ENCODE data around the gene SV2B.
A peak's percentile ranks its signal among the peaks of the same experiment; 100 is the strongest.

Gene SV2B

DNA sequence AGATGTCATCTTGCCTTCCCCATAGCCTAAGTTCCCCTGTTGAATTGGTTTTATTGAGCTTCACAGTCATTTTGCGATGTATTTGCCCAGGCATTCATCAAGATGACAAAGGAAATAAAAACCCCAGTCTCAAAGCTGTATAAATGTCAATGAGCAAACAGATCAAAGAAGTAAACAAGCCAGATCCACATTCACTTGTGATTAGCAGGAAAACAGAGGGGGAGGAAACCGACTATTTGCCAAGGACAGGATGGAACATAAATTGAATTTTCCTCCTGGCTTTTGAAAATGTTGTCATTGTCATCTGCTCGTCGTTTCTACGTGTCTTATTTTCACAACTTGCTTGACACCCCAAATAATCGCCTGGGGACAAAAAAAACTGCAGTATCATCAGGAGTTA lies 83.5 kb downstream of the SV2B start:
- FAIRE-seq = no peak
- DNase-seq (ENCODE audit: insufficient read length, low spot score) = no peak

- DNase-seq (ENCODE audit: insufficient read length, low spot score) = no peak
- no peak for FAIRE-seq
Measured at GRCh38 chr15:91184441-91184840, 84.4 kb downstream of the SV2B start.

DNA sequence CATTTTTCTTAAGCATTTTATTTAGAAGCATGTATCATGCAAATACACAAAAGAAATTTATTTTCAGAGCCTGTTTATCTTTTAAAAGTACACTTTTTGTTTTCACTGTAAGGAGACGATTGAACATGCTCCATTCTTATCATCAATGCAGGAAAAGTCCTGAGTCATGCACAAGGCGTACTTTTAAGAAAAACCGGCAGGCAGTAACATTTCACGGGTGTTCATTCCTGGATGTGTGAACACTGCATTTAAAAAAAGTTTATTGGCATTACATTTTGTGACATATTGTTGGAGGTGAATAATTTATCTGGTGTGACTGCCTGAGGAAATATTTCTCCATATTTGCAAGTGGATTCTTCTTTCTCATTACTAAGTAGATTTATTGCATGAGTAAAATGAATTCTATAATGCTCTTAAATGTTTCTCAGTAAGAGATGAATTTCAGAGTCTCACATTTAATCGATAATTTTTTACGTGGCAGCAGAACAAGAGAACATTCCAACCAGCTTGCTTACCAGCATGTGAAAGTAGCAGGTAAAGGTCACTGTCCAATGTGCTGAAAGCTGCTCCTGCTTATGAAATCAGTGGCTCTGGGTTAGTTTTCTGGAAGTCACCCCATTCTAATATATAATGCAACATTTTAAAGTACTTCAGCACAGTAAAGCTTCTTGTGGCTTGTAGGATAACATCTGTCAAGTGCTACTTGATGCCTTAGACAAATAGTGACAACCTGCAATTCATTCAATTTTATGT lies 87.0 kb downstream of the SV2B start:
- FAIRE-seq (no peak), DNase-seq (ENCODE audit: insufficient read length, low spot score) (peak; percentile 9)

DNA sequence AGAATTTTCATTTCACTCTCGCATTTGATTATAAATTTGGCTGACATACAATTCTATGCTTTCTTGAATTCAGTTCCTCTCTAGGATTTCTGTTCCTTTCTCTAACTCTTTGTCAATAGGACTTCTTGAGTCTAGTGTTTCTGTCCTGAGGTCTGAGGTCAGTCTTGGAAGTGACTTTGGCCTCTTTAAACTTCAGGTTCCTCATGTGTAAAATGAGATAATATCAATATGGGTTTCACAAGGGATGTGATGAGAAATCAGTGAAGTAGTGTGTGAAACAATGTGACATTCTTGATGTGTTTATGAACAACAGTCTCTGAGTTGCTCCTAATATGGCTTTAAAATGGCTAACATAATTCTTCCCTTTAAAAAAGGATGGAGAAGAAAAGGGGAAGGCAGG lies 92.2 kb downstream of the SV2B start:
- no peak for DNase-seq (ENCODE audit: insufficient read length, low spot score)
- no peak for FAIRE-seq

DNA sequence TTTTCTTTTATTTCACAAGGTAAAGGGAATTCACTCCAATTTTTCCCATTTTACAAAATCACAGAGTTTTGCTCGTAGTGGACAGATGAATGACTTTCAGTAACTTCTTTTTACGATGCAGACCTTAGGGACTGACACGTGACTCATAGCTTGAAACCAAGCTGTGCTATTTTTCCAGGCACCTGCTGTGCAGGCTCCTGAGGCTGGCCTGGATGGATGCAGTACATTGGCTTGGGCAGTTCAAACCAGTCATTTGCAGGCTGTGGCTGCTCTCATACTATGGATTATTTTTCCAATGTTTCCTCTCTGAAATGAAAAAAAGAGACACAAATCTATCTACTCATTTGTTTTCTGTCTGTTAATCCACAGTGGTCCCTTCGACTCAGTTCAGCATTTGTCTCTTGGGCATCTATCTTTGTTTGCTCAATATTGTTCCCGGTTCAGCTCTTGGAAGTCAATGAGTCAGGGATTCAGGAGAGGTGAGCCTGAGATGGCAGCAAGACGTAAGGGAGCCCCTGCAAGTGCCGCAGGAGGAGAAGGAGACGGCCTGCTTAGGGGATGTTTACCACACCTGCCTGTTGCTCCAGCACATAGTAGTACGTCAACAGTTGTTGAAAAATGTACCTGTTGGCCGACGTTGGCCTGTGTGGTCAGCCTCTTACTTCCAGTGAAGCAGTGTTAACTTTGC lies 92.8 kb downstream of the SV2B start:
- DNase-seq (ENCODE audit: insufficient read length, low spot score) (no peak), FAIRE-seq (no peak)

- FAIRE-seq = no peak
- no peak for DNase-seq (ENCODE audit: insufficient read length, low spot score)
Measured at GRCh38 chr15:91193378-91193720, 93.3 kb downstream of the SV2B start.

GRCh38 chr15:91196127-91196526 lies 96.1 kb downstream of the SV2B start:
- FAIRE-seq = no peak
- DNase-seq (ENCODE audit: insufficient read length, low spot score) = no peak

DNA sequence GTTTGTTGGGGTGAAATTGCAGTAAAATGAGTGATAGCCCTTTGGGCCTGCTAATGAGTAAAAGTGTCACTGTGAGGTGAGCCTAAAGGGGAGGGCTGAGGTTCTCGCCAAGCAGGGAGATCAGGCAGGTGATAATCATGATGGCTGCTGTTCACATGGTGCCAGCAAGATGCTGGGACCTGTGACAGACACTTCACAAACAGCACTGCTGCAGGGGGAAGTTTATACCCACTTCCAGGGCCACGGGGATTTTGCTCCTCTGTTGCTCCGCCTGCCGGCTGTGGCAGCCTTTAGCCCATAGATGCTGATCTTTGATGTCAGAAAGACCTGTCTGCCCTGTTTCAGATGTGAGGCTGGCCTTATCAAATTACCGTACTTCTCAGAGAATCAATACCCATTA lies 96.7 kb downstream of the SV2B start:
- DNase-seq (ENCODE audit: insufficient read length, low spot score) (no peak), FAIRE-seq (no peak)

- DNase-seq (ENCODE audit: insufficient read length, low spot score) (no peak), FAIRE-seq (no peak)
Measured at GRCh38 chr15:91199511-91199910, 99.5 kb downstream of the SV2B start.

- FAIRE-seq (no peak), DNase-seq (ENCODE audit: insufficient read length, low spot score) (no peak)
Measured at GRCh38 chr15:91200101-91200754, 100.2 kb downstream of the SV2B start.

GRCh38 chr15:91202510-91203102 lies 102.5 kb downstream of the SV2B start:
- FAIRE-seq (no peak), DNase-seq (ENCODE audit: insufficient read length, low spot score) (no peak)

DNA sequence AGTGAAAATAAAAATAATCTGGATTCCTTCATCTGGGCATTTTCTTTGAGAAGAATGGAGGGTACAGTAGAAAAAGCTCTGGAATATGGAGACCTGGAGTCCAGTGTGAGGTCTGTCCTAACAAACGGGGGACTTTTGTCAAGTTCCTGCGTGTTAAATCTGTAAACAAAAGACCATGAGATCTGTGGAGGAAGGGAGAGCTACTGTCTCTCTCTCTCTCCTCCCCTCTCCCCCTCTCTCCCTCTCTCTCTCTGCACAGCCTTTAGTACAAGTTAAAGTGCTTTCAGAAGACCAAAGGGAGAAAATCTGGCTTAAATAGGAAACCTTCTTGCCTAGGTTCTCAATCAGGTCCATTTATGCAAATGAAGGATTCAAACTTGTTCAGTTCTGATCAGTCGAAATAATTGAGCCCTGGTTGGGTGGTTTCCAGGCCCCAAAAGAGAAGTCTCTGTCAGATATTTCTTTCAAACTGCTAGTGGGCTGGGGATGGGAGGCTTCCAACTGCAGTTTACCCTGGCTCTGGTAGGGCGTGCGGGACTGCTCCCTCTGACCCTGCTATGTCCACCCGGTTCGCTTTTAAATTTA lies 103.7 kb downstream of the SV2B start:
- no peak for DNase-seq (ENCODE audit: insufficient read length, low spot score)
- FAIRE-seq = no peak

- FAIRE-seq (no peak), DNase-seq (ENCODE audit: insufficient read length, low spot score) (no peak)
Measured at GRCh38 chr15:91208371-91208770, 108.3 kb downstream of the SV2B start.

- DNase-seq (ENCODE audit: insufficient read length, low spot score) (no peak), FAIRE-seq (no peak)
Measured at GRCh38 chr15:91209318-91209717, 109.3 kb downstream of the SV2B start.

- FAIRE-seq = no peak
Measured at GRCh38 chr15:91209726-91210125, 109.7 kb downstream of the SV2B start.

GRCh38 chr15:91214675-91215590 lies 114.9 kb downstream of the SV2B start:
- FAIRE-seq = no peak
- no peak for DNase-seq (ENCODE audit: insufficient read length, low spot score)

More at GRCh38 chr15:91209726-91210125, 109.7 kb downstream of the SV2B start:
- no peak for DNase-seq (ENCODE audit: insufficient read length, low spot score)

DNA sequence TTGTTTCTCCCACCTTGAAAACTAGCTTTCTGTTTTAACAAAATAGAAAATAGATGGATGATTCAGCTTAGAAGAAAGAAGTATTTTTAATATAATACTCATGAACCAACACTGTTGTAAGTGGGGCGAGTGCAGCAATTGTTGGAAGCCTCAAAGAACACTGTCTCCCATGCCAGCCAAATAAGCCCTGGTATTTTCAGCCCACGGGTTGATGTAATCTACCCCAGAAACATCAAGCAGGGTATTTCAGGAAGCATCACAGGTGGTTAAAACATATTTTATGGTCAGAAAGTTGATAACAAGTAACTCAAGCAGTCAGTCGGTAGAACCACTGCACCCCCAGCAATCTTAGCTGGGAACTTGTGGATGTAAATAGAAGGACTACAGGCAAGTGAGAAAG lies 115.9 kb downstream of the SV2B start:
- FAIRE-seq (no peak), DNase-seq (ENCODE audit: insufficient read length, low spot score) (no peak)

DNA sequence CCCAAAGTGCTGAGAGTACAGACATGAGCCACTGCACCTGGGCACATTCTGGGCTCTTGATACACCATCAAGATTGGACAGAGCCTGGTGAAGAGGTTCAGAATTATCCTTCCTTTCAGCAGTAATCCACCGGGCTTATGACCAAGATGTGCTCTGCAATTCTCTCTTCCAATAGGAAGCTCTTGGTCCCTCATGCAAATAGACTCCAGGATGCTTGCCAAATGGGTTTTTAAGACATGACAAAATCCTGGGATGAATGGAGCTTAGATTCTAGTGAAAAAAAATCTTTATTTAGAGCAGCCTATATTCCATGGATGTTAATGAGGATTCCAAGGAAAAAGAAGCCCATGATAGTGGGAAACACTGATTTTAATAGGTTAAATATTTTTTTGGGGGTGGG lies 119.1 kb downstream of the SV2B start:
- FAIRE-seq = no peak
- no peak for DNase-seq (ENCODE audit: insufficient read length, low spot score)

DNA sequence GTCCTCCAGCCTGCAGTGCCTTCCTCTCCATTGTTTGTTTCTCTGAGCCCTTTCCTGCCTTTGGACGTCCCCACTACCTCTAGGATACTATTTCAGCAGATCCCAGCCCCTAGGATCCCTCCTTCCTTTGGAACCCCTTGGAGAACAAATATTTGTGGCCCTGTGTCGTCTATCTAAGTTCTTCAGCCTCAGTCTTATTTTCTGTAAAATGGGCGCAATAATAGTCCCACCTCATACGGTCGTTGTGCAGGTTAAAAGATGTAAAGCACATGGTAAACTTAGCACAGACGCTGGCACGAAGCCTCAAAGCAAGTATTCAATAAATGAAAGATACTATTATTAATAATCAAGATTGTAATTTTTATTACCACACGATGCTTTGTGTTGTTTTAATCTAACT lies 122.0 kb downstream of the SV2B start:
- FAIRE-seq = no peak
- no peak for DNase-seq (ENCODE audit: insufficient read length, low spot score)

DNA sequence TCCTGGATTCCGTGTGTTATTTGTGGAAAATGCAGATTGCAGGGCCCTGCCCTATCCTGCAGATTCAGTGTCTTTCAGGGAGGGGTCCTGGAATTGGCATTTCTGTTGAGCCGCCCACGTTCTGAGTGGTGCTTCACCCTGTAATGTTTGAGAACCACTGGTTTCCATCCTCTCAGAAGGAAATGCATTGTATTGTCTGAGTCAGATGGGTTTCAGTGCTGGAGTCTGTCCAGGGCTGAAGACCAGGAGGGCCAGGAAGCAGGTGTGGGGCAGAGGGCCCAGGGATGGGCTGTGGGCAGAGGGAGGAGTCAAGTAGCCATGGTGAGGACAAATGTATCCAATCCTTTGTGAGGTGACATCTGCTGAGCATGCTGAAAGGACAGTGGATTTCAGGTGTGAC lies 123.8 kb downstream of the SV2B start:
- DNase-seq (ENCODE audit: insufficient read length, low spot score) = no peak

More for the DNA sequence above, 123.8 kb downstream of the SV2B start:
- FAIRE-seq = no peak

Measured in HTR-8/SVneo (cell line).